ENCODE data around the gene TRIM17. TPM values are rescaled to one million over a fixed set of nuclear protein-coding genes. Genes with fewer than 3 reads are reported as not detected.

TRIM17 gene
- polyA plus RNA-seq, 3 donors = not detected

GRCh38 chr1:228452194-228453021 is 35.7 kb upstream of the TRIM17 start:
- Histone ChIP-seq H3K4me2 (replicated peaks; ENCODE audit: extremely low read depth, low read length, poor library complexity, severe bottlenecking) (no peak overlapping the region), H3K4me1 (ENCODE audit: control insufficient read depth in 1 of 2, insufficient read depth in 2 of 2, low read length in 2 of 2) (peaks cover 14 to 25% of the 10 kb centered on the region in 2 donors), H3K27ac (ENCODE audit: low read depth in 1 of 2, low read length in 2 of 2) (no peak overlapping the region), H3K9me3 (replicated peaks in 1 of 2; ENCODE audit: control insufficient read depth in 1 of 2, insufficient read depth in 1 of 2, low read length in 2 of 2) (no peaks in the 10 kb centered on the region), H2AFZ (ENCODE audit: insufficient read depth, low read depth, low read length, poor library complexity, severe bottlenecking) (no peak overlapping the region), H3K79me2 (ENCODE audit: insufficient read depth, low read length) (peaks cover 4% of the 10 kb centered on the region), H3K9ac (ENCODE audit: insufficient read depth, low read length, poor library complexity, severe bottlenecking) (no peak overlapping the region), H3K27me3 (ENCODE audit: control insufficient read depth in 2 of 2, insufficient read depth in 2 of 2, low read length in 2 of 2) (peaks cover 0 to 28% of the 10 kb centered on the region in 2 donors), H3K36me3 (replicated peaks in 1 of 2; ENCODE audit: control insufficient read depth in 1 of 2, insufficient read depth in 2 of 2, low read length in 2 of 2) (no peaks in the 10 kb centered on the region), H3K4me3 (replicated peaks in 1 of 3; ENCODE audit: low read depth in 2 of 3, low read length in 3 of 3) (no peak overlapping the region), H4K20me1 (ENCODE audit: insufficient read depth, low read length) (no peaks in the 10 kb centered on the region)
- Mint-ChIP-seq H3K4me1 (peaks cover 25% of the 10 kb centered on the region), H3K36me3 (peaks cover 0 to 3% of the 10 kb centered on the region in 2 donors), H3K9me3 (peaks cover 0 to 6% (median under 1%) of the 10 kb centered on the region in 7 donors), H3K4me3 (peak overlapping the region in 1 of 2 donors; percentile 11), H3K27ac (peak overlapping the region in 3 of 7 donors; percentile 15 to 75 (median 38)), H3K27me3 (ENCODE audit: low read depth in 3 of 3) (peaks cover 18 to 32% (median 26%) of the 10 kb centered on the region in 3 donors)
- DNase-seq = peak; percentile 33 to 81 (median 67)
- TF ChIP-seq CTCF (IDR thresholded peaks at IDR 0.05) = no peak
- intact Hi-C loops (cut with micrococcal nuclease) = loop anchor here in 1 of 2 donors (5.0 kb wide), 1 partner anchor 45 kb away; the partner anchor contains the start of gene TRIM11
- 68% methylated on average over 10 of the region's 10 CpGs for WGBS (ENCODE audit: insufficient coverage)

- intact Hi-C loops (cut with micrococcal nuclease) = loop anchor here in 1 of 2 donors (5.0 kb wide), 1 partner anchor 43 kb away; the partner anchor contains the start of gene TRIM11
- Mint-ChIP-seq H3K9me3 (peaks cover 0 to 11% (median 6%) of the 10 kb centered on the region in 7 donors), H3K36me3 (peaks cover 0 to 2% of the 10 kb centered on the region in 2 donors), H3K4me1 (peaks cover 28% of the 10 kb centered on the region), H3K27ac (no peak overlapping the region), H3K27me3 (ENCODE audit: low read depth in 3 of 3) (peaks cover 28 to 38% (median 33%) of the 10 kb centered on the region in 3 donors), H3K4me3 (no peak overlapping the region)
- peaks cover 9 to 32% of the 10 kb centered on the region in 2 donors for H3K27me3 ChIP-seq (ENCODE audit: control insufficient read depth in 2 of 2, insufficient read depth in 2 of 2, low read length in 2 of 2)
- H2AFZ ChIP-seq (ENCODE audit: insufficient read depth, low read depth, low read length, poor library complexity, severe bottlenecking) = no peak overlapping the region
- no peak overlapping the region for H3K9ac ChIP-seq (ENCODE audit: insufficient read depth, low read length, poor library complexity, severe bottlenecking)
- no peaks in the 10 kb centered on the region for H3K79me2 ChIP-seq (ENCODE audit: insufficient read depth, low read length)
- no peak for TF ChIP-seq CTCF (IDR thresholded peaks at IDR 0.05)
- H3K36me3 ChIP-seq (replicated peaks in 1 of 2; ENCODE audit: control insufficient read depth in 1 of 2, insufficient read depth in 2 of 2, low read length in 2 of 2) = no peaks in the 10 kb centered on the region
- H3K4me2 ChIP-seq (replicated peaks; ENCODE audit: extremely low read depth, low read length, poor library complexity, severe bottlenecking) = no peak overlapping the region
- peaks cover 15 to 25% of the 10 kb centered on the region in 2 donors for H3K4me1 ChIP-seq (ENCODE audit: control insufficient read depth in 1 of 2, insufficient read depth in 2 of 2, low read length in 2 of 2)
- no peak overlapping the region for H3K4me3 ChIP-seq (replicated peaks in 1 of 3; ENCODE audit: low read depth in 2 of 3, low read length in 3 of 3)
- DNase-seq = no peak
- H3K27ac ChIP-seq (ENCODE audit: low read depth in 1 of 2, low read length in 2 of 2) = no peak overlapping the region
- no peaks in the 10 kb centered on the region for H3K9me3 ChIP-seq (replicated peaks in 1 of 2; ENCODE audit: control insufficient read depth in 1 of 2, insufficient read depth in 1 of 2, low read length in 2 of 2)
- no peaks in the 10 kb centered on the region for H4K20me1 ChIP-seq (ENCODE audit: insufficient read depth, low read length)
- 94% methylated on average over 8 of the region's 11 CpGs for WGBS (ENCODE audit: insufficient coverage)
These were observed 33.5 kb upstream of the TRIM17 start for GRCh38 chr1:228450200-228450599.
